ENCODE measurements around the gene DENND10.

- TF ChIP-seq CTCF (IDR thresholded peaks at IDR 0.05; ENCODE audit: low read length) (no peak), EZH2 (optimal IDR thresholded peaks at IDR 0.05; ENCODE audit: low read depth, low read length) (no peak), EZH2phosphoT487 (IDR thresholded peaks at IDR 0.05; ENCODE audit: low read length) (no peak)
Measured at GRCh38 chr10:119167041-119167440, 63.1 kb downstream of the DENND10 start.
